GM19240 (cell line): ENCODE results near the gene INTS14.
"Not testable (repeated sequence)": the region's sequence is repeated elsewhere in the genome, so short reads cannot be mapped to it uniquely, and the experiment has no call there.

ENCODE experiments used
- DNase-seq: peaks from one replicate; pipeline ENCODE4 v3.0.0; 2011; ENCODE audit warnings: low spot score; ENCODE audit not compliant: insufficient read length

INTS14 gene

GRCh38 chr15:65631503-65631902, 20.6 kb upstream of the INTS14 start:
- DNase-seq = no peak

GRCh38 chr15:65630760-65631159, 19.8 kb upstream of the INTS14 start:
- no peak for DNase-seq

GRCh38 chr15:65629548-65629947, 18.6 kb upstream of the INTS14 start:
- no peak for DNase-seq

GRCh38 chr15:65626856-65627255, 15.9 kb upstream of the INTS14 start:
- no peak for DNase-seq

GRCh38 chr15:65623103-65623502, 12.2 kb upstream of the INTS14 start:
- DNase-seq = no peak

GRCh38 chr15:65621638-65622037, 10.7 kb upstream of the INTS14 start, which contains the start of gene SLC24A1:
Gene SLC24A1, plus strand, starts transcription at chr15:65621938. Its CDS starts 2,143 bp downstream, at chr15:65624081.
- no peak for DNase-seq

GRCh38 chr15:65620833-65621232, 9.9 kb upstream of the INTS14 start:
- no peak for DNase-seq

- no peak for DNase-seq
These were observed 8.8 kb upstream of the INTS14 start for GRCh38 chr15:65619626-65620290.

GRCh38 chr15:65618560-65619109, 7.7 kb upstream of the INTS14 start:
- no peak for DNase-seq

- DNase-seq = not testable (repeated sequence)
These were observed 5.0 kb upstream of the INTS14 start for GRCh38 chr15:65615887-65616286.

GRCh38 chr15:65612949-65613744, 2.2 kb upstream of the INTS14 start:
- DNase-seq = no peak

- DNase-seq = no peak
These were observed 1.6 kb upstream of the INTS14 start for GRCh38 chr15:65612616-65612946.

GRCh38 chr15:65611888-65612615, 1.1 kb upstream of the INTS14 start:
- DNase-seq = no peak

- no peak for DNase-seq
These were observed 7.4 kb downstream of the INTS14 start for GRCh38 chr15:65603559-65603958.

- no peak for DNase-seq
These were observed 7.8 kb downstream of the INTS14 start for GRCh38 chr15:65603134-65603533.

GRCh38 chr15:65599677-65600076, 11.3 kb downstream of the INTS14 start:
- no peak for DNase-seq

GRCh38 chr15:65598468-65598867, 12.5 kb downstream of the INTS14 start:
- DNase-seq = no peak

- DNase-seq = no peak
These were observed 15.0 kb downstream of the INTS14 start for GRCh38 chr15:65595960-65596359.

- no peak for DNase-seq
These were observed 23.8 kb downstream of the INTS14 start for GRCh38 chr15:65587094-65587493.

GRCh38 chr15:65584241-65584640, 26.7 kb downstream of the INTS14 start:
- no peak for DNase-seq

GRCh38 chr15:65583701-65584100, 27.2 kb downstream of the INTS14 start:
- DNase-seq = peak; percentile 53

GRCh38 chr15:65580287-65580686, 30.6 kb downstream of the INTS14 start:
- no peak for DNase-seq
